ENCODE results near the gene PAPPA. TPM values are rescaled to one million over a fixed set of nuclear protein-coding genes. Genes with fewer than 3 reads are reported as not detected.

PAPPA gene
- total RNA-seq, 2 experiments from 2014 or later, result not detected

DNA sequence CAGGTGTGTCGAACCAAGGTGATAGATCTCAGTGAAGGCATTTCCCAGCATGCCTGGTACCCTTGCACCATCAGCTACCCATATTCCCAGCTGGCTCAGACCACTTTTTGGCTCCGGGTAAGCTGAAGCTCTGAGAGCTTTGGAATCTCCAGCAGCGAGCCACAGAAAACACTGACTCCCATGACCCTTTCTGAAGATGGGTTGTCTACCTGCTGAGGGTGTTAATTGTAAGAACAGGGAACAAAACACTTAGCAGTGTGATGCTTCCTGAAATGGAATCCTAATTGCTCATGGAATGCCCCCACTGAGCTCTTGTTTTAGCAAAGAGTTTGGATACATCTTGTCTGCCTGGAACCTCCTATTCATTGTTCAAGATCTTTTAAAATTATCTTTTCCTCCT lies 177.7 kb downstream of the PAPPA start:
- Histone ChIP-seq H3K79me2 (ENCODE audit: insufficient read depth, low read depth, low read length) (no peaks in the 10 kb centered on the region), H3K4me3 (ENCODE audit: low read depth, low read length, poor library complexity, severe bottlenecking) (no peak overlapping the region), H3K4me1 (ENCODE audit: insufficient read depth, low read length, poor library complexity, severe bottlenecking) (no peaks in the 10 kb centered on the region), H4K20me1 (ENCODE audit: insufficient read depth, low read length) (no peaks in the 10 kb centered on the region), H3K9me2 (ENCODE audit: insufficient read depth, low read length) (no peaks in the 10 kb centered on the region), H2AFZ (ENCODE audit: low read length) (no peak overlapping the region), H3K36me3 (ENCODE audit: insufficient read depth, low read length) (no peaks in the 10 kb centered on the region), H3K27ac (ENCODE audit: low read depth, low read length, poor library complexity, severe bottlenecking) (no peak overlapping the region), H3K4me2 (ENCODE audit: low read length) (no peak overlapping the region), H3K9me3 (ENCODE audit: low read length) (no peaks in the 10 kb centered on the region)
- intact Hi-C loops (cut with micrococcal nuclease; ENCODE audit: unreplicated experiment), result no loop called here
- no peak for TF ChIP-seq EZH2phosphoT487 (IDR thresholded peaks at IDR 0.05; ENCODE audit: borderline replicate concordance, low read depth, low read length)
- TF ChIP-seq, protein P1, sequence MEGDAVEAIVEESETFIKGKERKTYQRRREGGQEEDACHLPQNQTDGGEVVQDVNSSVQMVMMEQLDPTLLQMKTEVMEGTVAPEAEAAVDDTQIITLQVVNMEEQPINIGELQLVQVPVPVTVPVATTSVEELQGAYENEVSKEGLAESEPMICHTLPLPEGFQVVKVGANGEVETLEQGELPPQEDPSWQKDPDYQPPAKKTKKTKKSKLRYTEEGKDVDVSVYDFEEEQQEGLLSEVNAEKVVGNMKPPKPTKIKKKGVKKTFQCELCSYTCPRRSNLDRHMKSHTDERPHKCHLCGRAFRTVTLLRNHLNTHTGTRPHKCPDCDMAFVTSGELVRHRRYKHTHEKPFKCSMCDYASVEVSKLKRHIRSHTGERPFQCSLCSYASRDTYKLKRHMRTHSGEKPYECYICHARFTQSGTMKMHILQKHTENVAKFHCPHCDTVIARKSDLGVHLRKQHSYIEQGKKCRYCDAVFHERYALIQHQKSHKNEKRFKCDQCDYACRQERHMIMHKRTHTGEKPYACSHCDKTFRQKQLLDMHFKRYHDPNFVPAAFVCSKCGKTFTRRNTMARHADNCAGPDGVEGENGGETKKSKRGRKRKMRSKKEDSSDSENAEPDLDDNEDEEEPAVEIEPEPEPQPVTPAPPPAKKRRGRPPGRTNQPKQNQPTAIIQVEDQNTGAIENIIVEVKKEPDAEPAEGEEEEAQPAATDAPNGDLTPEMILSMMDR (conservative IDR thresholded peaks at IDR 0.05; ENCODE audit: low read length), result no peak
- no peak for DNase-seq (ENCODE audit: low spot score)
- CTCF ChIA-PET (ENCODE audit: unreplicated experiment), result no interaction called here
- POLR2A ChIA-PET, result no interaction called here
- no TSS peak for BruUV-seq (replicated peaks)

DNA sequence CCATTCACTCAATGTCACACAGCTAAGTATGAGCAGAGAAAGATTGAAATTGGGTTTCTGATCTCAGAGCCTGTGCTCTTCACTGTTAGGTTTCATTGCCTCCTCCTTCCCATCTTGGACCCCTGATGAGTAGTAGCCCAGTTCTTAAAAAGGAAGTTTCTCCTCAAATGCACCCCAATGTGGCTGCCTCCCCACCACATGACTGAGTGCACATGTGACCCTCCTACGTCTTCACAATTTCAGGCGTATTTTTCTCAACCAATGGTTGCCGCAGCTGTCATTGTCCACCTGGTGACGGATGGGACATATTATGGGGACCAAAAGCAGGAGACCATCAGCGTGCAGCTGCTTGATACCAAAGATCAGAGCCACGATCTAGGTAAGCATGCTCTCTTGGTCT lies 178.5 kb downstream of the PAPPA start:
- H4K20me1 ChIP-seq (ENCODE audit: insufficient read depth, low read length), result no peaks in the 10 kb centered on the region
- H3K9me2 ChIP-seq (ENCODE audit: insufficient read depth, low read length), result no peaks in the 10 kb centered on the region
- no peak overlapping the region for H2AFZ ChIP-seq (ENCODE audit: low read length)
- intact Hi-C loops (cut with micrococcal nuclease; ENCODE audit: unreplicated experiment), result no loop called here
- TF ChIP-seq EZH2phosphoT487 (IDR thresholded peaks at IDR 0.05; ENCODE audit: borderline replicate concordance, low read depth, low read length), result no peak
- TF ChIP-seq, protein P1 (conservative IDR thresholded peaks at IDR 0.05; ENCODE audit: low read length), result no peak
- no peak overlapping the region for H3K4me2 ChIP-seq (ENCODE audit: low read length)
- H3K4me1 ChIP-seq (ENCODE audit: insufficient read depth, low read length, poor library complexity, severe bottlenecking), result no peaks in the 10 kb centered on the region
- H3K36me3 ChIP-seq (ENCODE audit: insufficient read depth, low read length), result no peaks in the 10 kb centered on the region
- no peak overlapping the region for H3K27ac ChIP-seq (ENCODE audit: low read depth, low read length, poor library complexity, severe bottlenecking)
- H3K79me2 ChIP-seq (ENCODE audit: insufficient read depth, low read depth, low read length), result no peaks in the 10 kb centered on the region
- no peak for DNase-seq (ENCODE audit: low spot score)
- no peaks in the 10 kb centered on the region for H3K9me3 ChIP-seq (ENCODE audit: low read length)
- ChIA-PET CTCF (ENCODE audit: unreplicated experiment) (no interaction called here), POLR2A (no interaction called here)
- H3K4me3 ChIP-seq (ENCODE audit: low read depth, low read length, poor library complexity, severe bottlenecking), result no peak overlapping the region
- no TSS peak for BruUV-seq (replicated peaks)

GRCh38 chr9:116333254-116333653 lies 179.7 kb downstream of the PAPPA start:
- Histone ChIP-seq H3K9me3 (ENCODE audit: low read length) (no peaks in the 10 kb centered on the region), H3K36me3 (ENCODE audit: insufficient read depth, low read length) (no peaks in the 10 kb centered on the region), H3K27ac (ENCODE audit: low read depth, low read length, poor library complexity, severe bottlenecking) (no peak overlapping the region), H3K4me3 (ENCODE audit: low read depth, low read length, poor library complexity, severe bottlenecking) (no peak overlapping the region), H3K79me2 (ENCODE audit: insufficient read depth, low read depth, low read length) (no peaks in the 10 kb centered on the region), H2AFZ (ENCODE audit: low read length) (no peak overlapping the region), H4K20me1 (ENCODE audit: insufficient read depth, low read length) (no peaks in the 10 kb centered on the region), H3K4me2 (ENCODE audit: low read length) (no peak overlapping the region), H3K9me2 (ENCODE audit: insufficient read depth, low read length) (no peaks in the 10 kb centered on the region), H3K4me1 (ENCODE audit: insufficient read depth, low read length, poor library complexity, severe bottlenecking) (no peaks in the 10 kb centered on the region)
- POLR2A ChIA-PET, result interaction anchor here (0.6 kb wide), 1 partner anchor 354 kb away, joined by 3 read pairs; the partner anchor contains the start of gene TRIM32
- no peak for TF ChIP-seq EZH2phosphoT487 (IDR thresholded peaks at IDR 0.05; ENCODE audit: borderline replicate concordance, low read depth, low read length)
- TF ChIP-seq, protein P1 (conservative IDR thresholded peaks at IDR 0.05; ENCODE audit: low read length), result no peak
- CTCF ChIA-PET (ENCODE audit: unreplicated experiment), result no interaction called here
- intact Hi-C loops (cut with micrococcal nuclease; ENCODE audit: unreplicated experiment), result no loop called here
- no peak for DNase-seq (ENCODE audit: low spot score)
- no TSS peak for BruUV-seq (replicated peaks)
